Suprapubic skin (tissue), 3 donors: ENCODE results near the gene KIF13A.

Source experiments
- CTCF ChIP-seq, 2 donors: fragments of 200-600 bp in 1 of 2; fragments of 450-650 bp in 1 of 2; sonication (generic) in 1 of 2; IDR thresholded peaks; one replicate each; pipeline ENCODE4 v1.5.1; 2016 to 2019; ENCODE audit warnings: antibody characterized with exemption in 2 of 2, mild to moderate bottlenecking in 1 of 2, moderate library complexity in 1 of 2
- POLR2A ChIP-seq, 2 donors: fragments of 450-650 bp; IDR thresholded peaks; one replicate each; pipeline ENCODE4 v1.6.1; 2017; ENCODE audit warnings: antibody characterized with exemption in 2 of 2, mild to moderate bottlenecking in 2 of 2, moderate library complexity in 2 of 2

- TF ChIP-seq CTCF (IDR thresholded peaks at IDR 0.05), result no peak
- no peak for TF ChIP-seq POLR2A (IDR thresholded peaks at IDR 0.05)
Measured at GRCh38 chr6:17790489-17790888, 196.9 kb downstream of the KIF13A start.
